Right lobe of liver (tissue), 6 donors: Measurements from ENCODE around the gene P2RY1. TPM values are rescaled to one million over a fixed set of nuclear protein-coding genes. Genes with fewer than 3 reads are reported as not detected.

Experiments
- ATAC-seq, 4 donors: fragments of 200-7000 bp; cut with Tn5 transposase; one replicate each; pipeline ENCODE4 v1.9.1; 2020; ENCODE audit warnings: mild to moderate bottlenecking in 4 of 4, moderate library complexity in 4 of 4
- DNase-seq, 3 donors: peaks; one replicate each; pipeline ENCODE4 v3.0.0-alpha.2; 2020
- H3K27ac ChIP-seq, 3 donors: fragments of 200-600 bp; one replicate each; pipeline ENCODE4 v1.8.0; 2022
- H3K27me3 ChIP-seq, 2 donors: fragments of 200-600 bp; one replicate each; pipeline ENCODE4 v1.8.0; 2022
- H3K36me3 ChIP-seq, 4 donors: fragments of 200-600 bp; sonication (generic) in 1 of 4; one replicate each; pipeline versions ENCODE4 v1.5.1 to v1.8.0; 2017 to 2022; ENCODE audit warnings: control low read depth in 1 of 4
- H3K4me1 ChIP-seq, 4 donors: fragments of 200-600 bp; sonication (generic) in 1 of 4; one replicate each; pipeline versions ENCODE4 v1.5.1 to v1.8.0; 2017 to 2022; ENCODE audit warnings: control low read depth in 1 of 4
- H3K4me3 ChIP-seq, 3 donors: fragments of 200-600 bp; one replicate each; pipeline ENCODE4 v1.8.0; 2022
- H3K9me3 ChIP-seq, 4 donors: fragments of 200-600 bp; sonication (generic) in 1 of 4; one replicate each; pipeline versions ENCODE4 v1.5.1 to v1.8.0; 2017 to 2022; ENCODE audit warnings: control low read depth in 1 of 4
- CTCF ChIP-seq, 4 donors: fragments of 200-600 bp in 3 of 4; fragments of 450-650 bp in 1 of 4; IDR thresholded peaks; one replicate each; pipeline versions ENCODE4 v1.5.1 to v1.8.0; 2016 to 2022; ENCODE audit warnings: antibody characterized with exemption in 4 of 4, mild to moderate bottlenecking in 2 of 4
- POLR2A ChIP-seq: fragments of 450-650 bp; IDR thresholded peaks from one replicate; pipeline ENCODE4 v1.6.1; 2017; ENCODE audit warnings: antibody characterized with exemption, mild to moderate bottlenecking
- WGBS: methylation state at CpG from one replicate; pipeline ENCODE4 v1.1.6; 2018; ENCODE audit warnings: low coverage, low lambda C conversion rate; ENCODE audit not compliant: insufficient coverage; ENCODE audit errors: missing lambda C conversion rate; 5-methylcytosine and 5-hydroxymethylcytosine counted together
- intact Hi-C, 2 donors: fragments of 100-400 bp; cut with DNase I; formaldehyde crosslinking; loops; one replicate each; pipeline versions ENCODE4 v1.11.2 to v1.14.1; 2022
- total RNA-seq, 6 experiments: library from RNA; depleted of rRNA in 2 of 6; stranded (reverse); fragments of >200 nt in 2 of 6; fragmentation: NEBNext Ultra II Directional in 3 of 6; extraction: Animal tissue kit (Norgen Biotek cat#: 25700) in 3 of 6; gene quantifications; one replicate each; pipeline versions ENCODE4 v1.1.0 to v1.2.4, GENCODE V29; 2016 to 2023
- donor health status: DM: no; HTN: yes; CAD: no.
- donor health status: DM: no; HTN: no; CAD: no.
- donor health status: DM: no; HTN: no; CAD: no.
- donor health status: DM: no; HTN: yes; CAD: no.
- donor health status: DM: no; HTN: yes; CAD: no.

The P2RY1 gene
- total RNA-seq, 6 experiments from 2014 or later = 0.84 to 1.7 (median 1.3) TPM

GRCh38 chr3:152823173-152823572 lies 11.8 kb upstream of the P2RY1 start:
- ATAC-seq = no peak

DNA sequence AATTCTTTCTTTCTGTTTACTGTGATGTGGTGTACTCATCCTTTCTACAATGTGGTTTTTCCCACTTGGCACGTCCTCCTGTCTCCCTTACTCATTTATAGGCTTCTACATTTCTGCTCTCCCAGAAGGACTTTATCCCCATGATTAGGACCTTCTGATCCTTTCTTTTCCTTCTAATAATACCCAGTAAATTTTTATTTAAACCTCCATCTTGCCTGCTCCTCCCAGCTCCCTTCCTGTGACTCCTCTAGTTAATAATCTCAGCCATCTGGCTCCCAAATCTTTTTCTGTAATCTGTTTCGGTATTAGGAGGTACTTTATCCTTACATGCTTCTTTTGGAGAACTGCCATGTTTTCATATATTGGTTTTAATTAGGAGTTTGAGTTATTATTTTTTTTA lies 11.2 kb upstream of the P2RY1 start:
- no peak for TF ChIP-seq POLR2A
- no peak for TF ChIP-seq CTCF (IDR thresholded peaks at IDR 0.05)
- intact Hi-C loops = no loop called here
- WGBS = 45% methylated on average over 2 of the region's 2 CpGs

More at GRCh38 chr3:152823173-152823572, 11.8 kb upstream of the P2RY1 start:
- WGBS = 74% methylated on average over 2 of the region's 2 CpGs
- Histone ChIP-seq H3K9me3 (no peaks in the 10 kb centered on the region), H3K27me3 (no peaks in the 10 kb centered on the region), H3K27ac (no peak overlapping the region), H3K4me3 (no peak overlapping the region), H3K4me1 (peaks cover 0 to 3% (median 0%) of the 10 kb centered on the region in 4 donors), H3K36me3 (no peaks in the 10 kb centered on the region)
- no peak for DNase-seq
- intact Hi-C loops = no loop called here
- no peak for TF ChIP-seq POLR2A
- TF ChIP-seq CTCF (IDR thresholded peaks at IDR 0.05) = no peak

DNA sequence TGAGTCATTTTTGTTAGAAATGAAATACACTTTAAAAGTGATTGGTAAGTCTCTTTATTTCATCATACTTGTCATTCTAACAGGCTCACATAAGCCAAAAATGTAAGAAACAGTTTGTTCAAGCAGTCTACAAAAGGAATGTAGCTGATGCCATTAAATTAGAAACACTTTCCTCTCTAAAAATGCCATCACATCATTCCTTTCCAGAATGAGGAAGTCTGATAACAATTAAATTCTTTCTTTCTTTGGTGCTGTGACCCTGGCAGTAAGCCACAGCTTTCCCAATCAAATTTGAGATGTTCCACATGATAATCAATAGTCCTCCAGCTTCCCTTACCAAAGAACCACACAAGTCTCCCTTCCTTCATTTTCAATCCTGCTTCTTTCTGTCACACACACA lies 9.4 kb upstream of the P2RY1 start:
- Histone ChIP-seq H3K9me3 (no peaks in the 10 kb centered on the region), H3K4me1 (peaks cover 0 to 3% (median 0%) of the 10 kb centered on the region in 4 donors), H3K27ac (no peak overlapping the region), H3K36me3 (no peaks in the 10 kb centered on the region), H3K4me3 (no peak overlapping the region), H3K27me3 (no peaks in the 10 kb centered on the region)
- no peak for TF ChIP-seq CTCF (IDR thresholded peaks at IDR 0.05)
- TF ChIP-seq POLR2A = no peak
- DNase-seq (no peak), ATAC-seq (no peak)
- intact Hi-C loops = no loop called here

More for the DNA sequence above, 11.2 kb upstream of the P2RY1 start:
- H3K36me3 ChIP-seq = no peaks in the 10 kb centered on the region
- H3K4me1 ChIP-seq = peaks cover 0 to 3% (median 0%) of the 10 kb centered on the region in 4 donors
- H3K27me3 ChIP-seq = no peaks in the 10 kb centered on the region
- no peak overlapping the region for H3K4me3 ChIP-seq
- DNase-seq (no peak), ATAC-seq (no peak)
- no peak overlapping the region for H3K27ac ChIP-seq
- no peaks in the 10 kb centered on the region for H3K9me3 ChIP-seq

GRCh38 chr3:152826476-152826875 lies 8.5 kb upstream of the P2RY1 start:
- DNase-seq = no peak
- intact Hi-C loops = no loop called here
- Histone ChIP-seq H3K27me3 (no peaks in the 10 kb centered on the region), H3K4me1 (peaks cover 0 to 3% (median 0%) of the 10 kb centered on the region in 4 donors), H3K27ac (no peak overlapping the region), H3K9me3 (no peaks in the 10 kb centered on the region), H3K4me3 (no peak overlapping the region), H3K36me3 (no peaks in the 10 kb centered on the region)
- no peak for TF ChIP-seq POLR2A
- no peak for TF ChIP-seq CTCF (IDR thresholded peaks at IDR 0.05)
- WGBS = 86% methylated on average over 3 of the region's 3 CpGs
- ATAC-seq = no peak

DNA sequence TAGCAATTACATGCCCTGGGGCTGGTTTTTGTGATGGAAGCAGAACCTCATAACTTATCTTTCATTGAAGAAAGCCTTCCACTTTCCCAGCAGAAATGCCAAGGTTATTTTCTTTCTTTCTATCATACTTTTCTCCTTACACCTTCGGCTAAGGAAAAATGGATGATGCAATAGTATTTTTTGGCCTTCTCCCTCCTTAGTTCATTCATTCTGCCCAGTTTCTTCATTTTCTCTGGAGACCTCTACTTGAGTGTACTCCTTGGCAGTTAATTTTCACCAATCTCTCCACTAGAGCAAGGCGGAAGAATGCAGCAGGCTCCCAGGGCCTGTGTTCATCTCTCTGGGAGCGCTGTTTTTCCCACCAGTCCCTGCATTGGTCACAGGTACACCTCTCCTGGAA lies 7.6 kb upstream of the P2RY1 start:
- TF ChIP-seq CTCF (IDR thresholded peaks at IDR 0.05) (no peak), POLR2A (no peak)
- DNase-seq (no peak), ATAC-seq (no peak)
- H3K27ac ChIP-seq = no peak overlapping the region
- H3K9me3 ChIP-seq = no peaks in the 10 kb centered on the region
- no peaks in the 10 kb centered on the region for H3K36me3 ChIP-seq
- H3K4me1 ChIP-seq = peaks cover 0 to 3% (median 0%) of the 10 kb centered on the region in 4 donors
- WGBS = 77% methylated on average over 2 of the region's 3 CpGs
- intact Hi-C loops = no loop called here
- H3K27me3 ChIP-seq = no peaks in the 10 kb centered on the region
- no peak overlapping the region for H3K4me3 ChIP-seq
